Right kidney (tissue), 1 donor: ENCODE data around the gene WLS.
"Not testable (repeated sequence)": the region's sequence is repeated elsewhere in the genome, so short reads cannot be mapped to it uniquely, and the experiment has no call there.

ENCODE experiments used
- DNase-seq: peaks from one replicate; pipeline ENCODE4 v3.0.0-alpha.2; 2016

WLS gene

DNA sequence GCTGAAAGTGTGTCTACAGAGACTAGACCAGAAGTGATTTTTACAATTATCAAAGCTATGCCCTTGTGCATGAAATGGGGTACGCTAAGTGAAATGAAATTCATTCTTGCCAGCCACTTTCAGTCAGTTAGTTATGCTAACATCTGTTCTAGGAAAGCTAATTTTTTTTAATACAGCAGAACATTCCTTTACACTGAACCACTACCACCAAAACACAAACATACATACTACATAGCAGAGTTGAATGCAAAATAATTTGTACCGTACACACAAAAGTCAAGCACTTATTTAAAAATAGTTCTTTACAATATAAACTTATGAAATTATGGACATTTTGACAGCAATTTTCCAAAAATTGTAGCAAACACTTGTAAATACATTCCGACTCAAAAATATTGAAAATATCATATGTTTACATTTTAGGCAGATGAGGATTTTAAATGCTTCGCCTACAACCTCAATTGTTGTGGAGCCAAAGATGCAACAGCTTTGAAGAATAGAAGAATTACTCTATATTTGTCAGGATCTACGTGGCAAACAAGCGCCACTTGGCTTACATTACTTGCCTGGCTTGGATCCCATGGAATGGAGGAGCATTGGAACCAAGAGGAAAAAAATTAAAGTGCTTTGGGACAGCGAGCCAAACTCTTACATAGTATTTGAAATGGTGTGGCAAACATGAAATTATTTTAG lies 30.6 kb downstream of the WLS start:
- no peak for DNase-seq

GRCh38 chr1:68199603-68200002 lies 32.7 kb downstream of the WLS start:
- no peak for DNase-seq

DNA sequence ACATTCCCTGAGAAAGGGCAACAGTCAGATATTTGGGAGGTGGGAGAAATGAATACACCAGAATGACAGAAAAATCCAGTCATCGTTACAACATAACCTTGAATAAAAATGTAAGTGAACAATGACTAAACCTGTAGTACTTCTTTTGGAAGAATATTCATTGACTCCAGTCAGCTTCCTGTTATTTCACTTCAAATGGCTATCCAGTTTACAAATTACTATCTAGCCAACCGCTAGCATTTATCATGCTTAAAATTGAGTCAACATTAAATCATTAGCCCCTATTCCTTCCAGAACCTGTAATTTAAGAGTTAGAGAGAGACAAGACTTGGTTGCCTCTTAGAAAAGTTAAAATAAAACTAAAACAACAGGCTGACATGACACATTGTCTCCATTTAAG lies 33.6 kb downstream of the WLS start:
- no peak for DNase-seq

- no peak for DNase-seq
Observed at GRCh38 chr1:68197891-68198290, 34.4 kb downstream of the WLS start.

DNA sequence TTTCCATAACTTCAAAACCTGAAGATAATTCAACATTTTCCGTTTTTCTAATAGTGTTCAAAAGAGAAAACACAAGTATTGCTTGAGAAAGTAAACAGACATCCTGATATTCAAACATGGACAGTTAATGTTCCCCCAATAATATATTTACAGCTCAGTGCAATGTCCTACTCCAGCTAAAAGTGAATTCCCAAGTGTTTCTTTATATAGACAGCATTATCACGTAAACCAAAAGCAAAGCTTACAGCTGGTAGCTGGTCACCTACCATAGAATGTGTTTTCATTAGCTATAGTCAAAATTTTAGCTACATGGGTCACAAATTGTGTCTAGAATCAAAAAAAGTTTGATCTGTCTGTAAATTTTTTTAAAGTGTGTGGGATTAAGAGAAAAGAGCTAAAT lies 34.9 kb downstream of the WLS start:
- DNase-seq, result no peak

- no peak for DNase-seq
Observed at GRCh38 chr1:68196676-68197075, 35.6 kb downstream of the WLS start.

DNA sequence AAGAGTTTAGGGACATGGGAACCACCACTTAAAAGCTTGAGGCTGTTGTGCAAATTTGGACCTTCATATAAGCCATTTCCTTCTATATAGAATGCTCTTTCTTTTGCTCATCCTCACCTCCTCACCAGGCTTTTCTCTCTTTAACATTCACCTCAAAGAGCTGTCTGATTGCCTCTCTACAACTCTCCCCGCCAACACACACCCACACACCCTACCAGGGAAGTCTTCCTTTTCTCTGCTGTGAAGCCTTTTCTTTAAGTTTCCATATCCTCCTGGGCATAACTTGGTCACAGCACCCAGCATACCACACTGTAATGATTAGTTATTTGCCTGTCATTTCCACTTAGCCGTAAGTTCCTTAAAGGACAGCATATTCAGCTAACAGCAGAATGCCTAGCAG lies 40.6 kb downstream of the WLS start:
- no peak for DNase-seq

- no peak for DNase-seq
Observed at GRCh38 chr1:68188644-68189340, 43.5 kb downstream of the WLS start.

DNA sequence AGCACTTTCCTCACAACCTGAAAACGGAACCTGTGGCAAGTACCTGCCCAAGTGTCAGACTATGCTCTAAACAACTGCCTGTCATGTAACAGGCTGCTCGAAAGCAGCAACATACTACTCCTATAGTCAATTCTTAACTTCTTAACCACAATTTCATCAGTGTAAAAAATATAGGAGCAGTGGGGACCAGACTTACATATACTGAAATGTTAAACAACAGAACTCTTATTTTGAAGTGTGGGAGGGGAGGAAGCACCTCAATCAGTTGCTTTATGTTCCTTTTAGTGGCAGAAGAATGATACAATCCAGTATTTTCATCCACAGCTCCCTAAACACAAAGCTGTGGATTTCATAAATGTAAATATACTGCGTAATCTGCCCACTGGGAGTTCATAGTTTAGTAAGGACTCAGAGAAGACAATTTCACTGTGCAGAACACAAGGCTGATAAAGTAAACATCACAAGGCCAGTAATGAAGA lies 44.2 kb downstream of the WLS start:
- no peak for DNase-seq

DNA sequence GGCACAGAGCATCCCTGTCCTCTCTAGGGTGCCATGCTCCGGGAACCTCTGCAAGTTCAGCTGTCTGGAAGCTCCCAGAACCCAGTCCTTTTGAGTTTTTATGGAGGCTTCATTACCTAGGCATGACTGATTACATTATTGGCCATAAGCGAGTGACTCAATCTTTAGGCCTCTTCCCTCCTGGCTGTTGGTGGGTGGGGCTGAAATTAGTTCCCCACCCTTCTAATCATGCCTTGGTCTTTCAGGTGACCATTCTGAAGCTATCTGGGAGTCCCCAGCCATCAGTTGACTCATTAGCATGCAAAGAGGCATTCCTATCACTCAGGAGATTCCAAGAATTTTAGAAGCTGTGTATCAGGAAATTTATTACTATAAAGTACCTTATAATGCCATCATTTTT lies 46.6 kb downstream of the WLS start:
- DNase-seq, result no peak

- DNase-seq, result no peak
Observed at GRCh38 chr1:68183895-68184294, 48.4 kb downstream of the WLS start.

DNA sequence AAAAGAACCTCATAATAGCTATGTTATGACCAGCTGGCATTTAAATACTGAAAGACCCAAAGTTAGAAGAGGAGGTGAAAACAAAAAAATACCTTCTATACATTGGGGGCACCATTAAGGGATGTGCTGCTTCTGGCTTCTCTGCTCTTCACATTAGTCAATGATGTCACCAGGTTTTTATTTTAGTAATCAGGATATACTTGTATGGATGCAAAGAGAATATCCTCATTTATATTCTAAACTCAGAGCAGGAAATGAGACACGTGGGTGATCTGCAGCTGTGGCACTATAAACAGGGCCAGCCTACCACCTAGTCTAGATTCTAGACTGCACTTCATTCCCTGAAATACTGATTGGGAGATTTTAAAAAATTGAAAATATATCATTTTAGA lies 51.2 kb downstream of the WLS start:
- DNase-seq, result no peak

GRCh38 chr1:68180441-68181164 lies 51.7 kb downstream of the WLS start:
- no peak for DNase-seq

- DNase-seq, result no peak
Observed at GRCh38 chr1:68178821-68179490, 53.4 kb downstream of the WLS start.

DNA sequence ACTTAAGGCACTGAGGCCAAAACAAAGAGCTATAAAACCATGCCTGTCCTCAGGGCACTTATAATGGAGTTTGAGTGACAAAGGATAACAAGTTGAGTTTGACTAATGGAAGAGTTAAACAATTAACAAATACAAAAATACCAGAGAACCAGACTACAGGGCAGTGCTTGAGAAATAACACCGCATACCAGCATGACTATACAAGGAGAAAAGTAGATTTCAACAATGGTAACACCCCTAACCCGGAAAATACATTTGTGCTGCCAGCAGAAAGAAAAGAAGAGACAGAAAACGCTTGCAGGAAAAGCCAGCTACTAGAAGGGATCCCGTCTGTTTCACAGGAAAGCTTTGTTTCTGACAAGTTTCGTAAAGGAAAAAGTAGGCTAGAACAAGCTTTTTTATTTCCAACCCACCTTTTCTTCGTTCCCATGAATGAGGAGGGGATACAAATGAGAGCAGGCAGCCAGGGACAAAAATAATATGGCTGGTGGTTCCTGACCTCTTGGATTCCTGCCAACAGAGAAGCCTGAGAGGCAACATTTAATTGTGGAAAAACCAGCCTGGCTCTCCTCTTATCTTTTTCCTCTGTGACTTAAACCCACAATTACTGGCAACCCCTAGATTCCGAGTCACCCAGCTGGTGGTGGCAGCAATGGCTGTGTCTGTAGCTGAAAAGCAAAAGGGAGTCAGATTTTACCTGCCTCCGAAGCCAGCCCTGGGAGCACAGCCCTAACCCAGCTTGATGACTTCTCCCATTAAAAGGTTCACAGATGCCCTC lies 56.5 kb downstream of the WLS start:
- peak; percentile 37 for DNase-seq

DNA sequence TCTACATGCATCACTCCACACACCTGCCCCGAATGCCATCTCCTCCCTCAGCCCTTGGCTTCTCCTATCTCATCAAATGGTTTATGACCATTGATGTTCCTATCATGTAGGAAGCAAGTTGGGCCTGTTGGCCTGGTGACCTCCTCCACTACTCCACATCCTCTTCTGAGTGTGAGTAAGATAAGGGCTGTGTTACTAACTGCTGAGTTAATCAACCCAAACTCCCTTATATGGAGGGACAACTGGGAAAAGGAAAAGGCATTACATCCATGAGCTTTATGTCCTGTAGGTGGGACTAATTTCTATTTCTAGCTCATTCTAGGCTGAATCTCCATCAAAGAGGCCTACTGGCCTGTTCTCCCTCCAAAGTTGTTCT lies 57.6 kb downstream of the WLS start:
- DNase-seq, result no peak

GRCh38 chr1:68173936-68174737 lies 58.2 kb downstream of the WLS start:
- DNase-seq, result peak; percentile 40

- DNase-seq, result peak; percentile 31
Observed at GRCh38 chr1:68173283-68173935, 58.9 kb downstream of the WLS start.

DNA sequence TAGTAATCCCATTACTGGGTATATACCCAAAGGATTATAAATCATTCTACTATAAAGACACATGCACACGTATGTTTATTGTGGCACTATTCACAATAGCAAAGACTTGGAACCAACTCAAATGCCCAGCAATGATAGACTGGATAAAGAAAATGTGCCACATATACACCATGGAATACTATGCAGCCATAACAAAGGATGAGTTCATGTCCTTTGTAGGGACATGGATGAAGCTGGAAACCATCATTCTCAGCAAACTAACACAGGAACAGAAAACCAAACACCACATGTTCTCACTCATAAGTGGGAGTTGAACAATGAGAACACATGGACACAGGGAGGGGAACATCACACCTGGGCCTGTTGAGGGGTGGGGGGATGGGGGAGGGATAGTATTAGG lies 60.5 kb downstream of the WLS start:
- DNase-seq, result not testable (repeated sequence)

GRCh38 chr1:68168545-68169171 lies 63.7 kb downstream of the WLS start:
- no peak for DNase-seq
